Trophoblast cell (in vitro differentiated cells and primary cell): ENCODE measurements around the gene SNTG2.

Experiments
- DNase-seq, 2 donors: peaks; one replicate each; pipeline ENCODE4 v3.0.0-alpha.2; 2016
- H2AFZ ChIP-seq: 2 replicates; pipeline ENCODE4 v1.6.1; 2013; ENCODE audit warnings: low read length, moderate library complexity, mild to moderate bottlenecking; ENCODE audit not compliant: insufficient read depth, poor library complexity
- H2AK5ac ChIP-seq: 2 replicates; pipeline ENCODE4 v1.6.1; 2013; ENCODE audit warnings: mild to moderate bottlenecking, low read length
- H2BK120ac ChIP-seq: 2 replicates; pipeline ENCODE4 v1.6.1; 2013; ENCODE audit warnings: low read length, mild to moderate bottlenecking, moderate library complexity; ENCODE audit not compliant: insufficient read depth, poor library complexity
- H2BK12ac ChIP-seq: 2 replicates; pipeline ENCODE4 v1.6.1; 2013; ENCODE audit warnings: mild to moderate bottlenecking, low read length, moderate library complexity
- H2BK5ac ChIP-seq: 2 replicates; pipeline ENCODE4 v1.6.1; 2013; ENCODE audit warnings: low read length, low read depth, moderate library complexity, mild to moderate bottlenecking; ENCODE audit not compliant: poor library complexity
- H3K14ac ChIP-seq: 2 replicates; pipeline ENCODE4 v1.6.1; 2013; ENCODE audit warnings: mild to moderate bottlenecking, low read length
- H3K18ac ChIP-seq: 2 replicates; pipeline ENCODE4 v1.6.1; 2013; ENCODE audit warnings: mild to moderate bottlenecking, low read length
- H3K23ac ChIP-seq: 2 replicates; pipeline ENCODE4 v1.6.1; 2013; ENCODE audit warnings: low read length
- H3K27ac ChIP-seq: 2 replicates; pipeline ENCODE4 v1.5.1; 2013; ENCODE audit warnings: low read depth, mild to moderate bottlenecking, inconsistent platforms, low read length, moderate library complexity
- H3K27me3 ChIP-seq: 2 replicates; pipeline ENCODE4 v1.6.1; 2013; ENCODE audit warnings: inconsistent platforms, mild to moderate bottlenecking, low read length, moderate library complexity; ENCODE audit not compliant: insufficient read depth
- H3K36me3 ChIP-seq, 2 experiments: 1 replicate in 1 of 2; 2 replicates in 1 of 2; pipeline ENCODE4 v1.6.1; 2013; ENCODE audit warnings: low read length in 2 of 2, mild to moderate bottlenecking in 2 of 2, moderate library complexity in 1 of 2; ENCODE audit not compliant: insufficient read depth in 2 of 2, control insufficient read depth in 1 of 2
- H3K4ac ChIP-seq: 2 replicates; pipeline ENCODE4 v1.6.1; 2013; ENCODE audit warnings: low read depth, mild to moderate bottlenecking, low read length, moderate library complexity
- H3K4me1 ChIP-seq, 2 experiments: 1 replicate in 1 of 2; 2 replicates in 1 of 2; pipeline ENCODE4 v1.6.1; 2013; ENCODE audit warnings: low read length in 2 of 2, mild to moderate bottlenecking in 2 of 2, moderate library complexity in 1 of 2; ENCODE audit not compliant: insufficient read depth in 2 of 2, control insufficient read depth in 1 of 2
- H3K4me2 ChIP-seq: 2 replicates; pipeline ENCODE4 v1.6.1; 2013; ENCODE audit warnings: inconsistent platforms, mild to moderate bottlenecking, low read length, moderate library complexity
- H3K4me3 ChIP-seq: 2 replicates; pipeline ENCODE4 v1.5.1; 2013; ENCODE audit warnings: mild to moderate bottlenecking, low read depth, low read length, inconsistent platforms
- H3K79me1 ChIP-seq: one replicate; pipeline ENCODE4 v1.6.1; 2013; ENCODE audit warnings: low read length
- H3K79me2 ChIP-seq: 2 replicates; pipeline ENCODE4 v1.6.1; 2013; ENCODE audit warnings: low read length, mild to moderate bottlenecking; ENCODE audit not compliant: control insufficient read depth, insufficient read depth, poor library complexity
- H3K9ac ChIP-seq: 2 replicates; pipeline ENCODE4 v1.6.1; 2013; ENCODE audit warnings: mild to moderate bottlenecking, low read length
- H3K9me3 ChIP-seq: 2 replicates; pipeline ENCODE4 v1.6.1; 2013; ENCODE audit warnings: low read depth, mild to moderate bottlenecking, control low read depth, inconsistent platforms, low read length; ENCODE audit not compliant: insufficient read depth
- H4K12ac ChIP-seq: 2 replicates; pipeline ENCODE4 v1.6.1; 2013; ENCODE audit warnings: low read depth, mild to moderate bottlenecking, low read length, moderate library complexity
- H4K8ac ChIP-seq: 2 replicates; pipeline ENCODE4 v1.6.1; 2013; ENCODE audit warnings: low read depth, mild to moderate bottlenecking, low read length, moderate library complexity
- H4K91ac ChIP-seq: one replicate; pipeline ENCODE4 v1.6.1; 2013; ENCODE audit warnings: low read depth, mild to moderate bottlenecking, low read length, moderate library complexity
- WGBS: extraction: QIAGEN DNeasy Blood & Tissue Kit; methylation state at CpG from one replicate; pipeline ENCODE4 v1.1.7; 2013; ENCODE audit warnings: missing lambda C conversion rate; ENCODE audit not compliant: insufficient read length, insufficient coverage; ENCODE audit errors: extremely low coverage; 5-methylcytosine and 5-hydroxymethylcytosine counted together

Gene SNTG2

DNA sequence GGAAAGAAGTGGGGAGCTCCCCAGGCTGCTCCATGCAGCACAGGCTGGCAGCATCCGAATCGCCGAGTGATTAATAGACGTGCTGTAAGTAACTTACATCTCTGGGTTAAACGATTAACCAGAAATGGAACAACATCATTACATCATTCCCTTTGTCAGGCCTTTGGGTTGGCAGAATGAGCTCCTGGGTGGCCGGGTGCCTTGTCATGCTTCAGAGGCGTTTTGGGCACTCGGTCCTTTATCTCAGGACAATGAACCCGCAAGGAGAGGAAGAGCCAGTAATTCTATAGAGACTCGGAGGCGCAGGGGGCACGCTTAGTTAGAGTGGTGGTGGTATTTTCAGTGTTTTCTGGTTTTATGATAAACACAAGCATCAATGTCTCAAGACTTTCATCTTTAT, 315.7 kb downstream of the SNTG2 start:
- Histone ChIP-seq H3K4me2 (no peak overlapping the region), H3K9ac (no peak overlapping the region), H4K8ac (no peak overlapping the region), H3K18ac (no peak overlapping the region), H4K12ac (no peak overlapping the region), H3K79me2 (no peaks in the 10 kb centered on the region), H3K23ac (no peak overlapping the region), H3K4me1 (no peaks in the 10 kb centered on the region), H4K91ac (no peak overlapping the region), H3K36me3 (no peaks in the 10 kb centered on the region), H3K9me3 (peaks cover 5% of the 10 kb centered on the region), H2AK5ac (no peak overlapping the region), H2AFZ (no peak overlapping the region), H3K4ac (no peak overlapping the region), H2BK5ac (no peak overlapping the region), H3K79me1 (no peaks in the 10 kb centered on the region), H3K27me3 (no peaks in the 10 kb centered on the region), H3K14ac (no peak overlapping the region), H2BK12ac (no peak overlapping the region), H3K27ac (no peak overlapping the region), H2BK120ac (no peak overlapping the region), H3K4me3 (no peak overlapping the region)
- WGBS: no CpG with 5 or more reads among the region's 12 CpGs
- DNase-seq: no peak

DNA sequence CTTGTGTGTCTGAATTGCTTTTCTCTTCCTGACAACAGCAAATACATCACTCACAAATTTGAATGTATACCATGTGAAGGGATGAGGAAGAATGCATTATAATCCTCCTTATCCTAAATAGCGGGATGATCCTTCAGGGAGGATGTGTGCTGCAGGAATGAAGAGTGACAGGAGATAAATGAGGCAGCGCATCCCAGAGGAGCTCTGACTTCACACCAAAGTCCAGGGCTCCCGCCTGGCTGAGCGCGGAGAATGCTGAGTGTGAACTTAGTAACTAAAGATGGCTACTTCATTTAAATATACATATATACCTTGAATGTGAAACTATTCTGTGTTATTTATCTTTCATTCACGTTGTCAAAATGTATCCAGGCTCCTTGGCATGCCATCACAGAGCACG, 317.4 kb downstream of the SNTG2 start:
- Histone ChIP-seq H3K27ac (no peak overlapping the region), H3K4me3 (no peak overlapping the region), H2AK5ac (no peak overlapping the region), H3K9me3 (peaks cover 8% of the 10 kb centered on the region), H2BK12ac (no peak overlapping the region), H2BK5ac (no peak overlapping the region), H3K79me1 (no peaks in the 10 kb centered on the region), H3K9ac (no peak overlapping the region), H3K36me3 (no peaks in the 10 kb centered on the region), H2BK120ac (no peak overlapping the region), H3K14ac (no peak overlapping the region), H3K4me2 (no peak overlapping the region), H3K4me1 (no peaks in the 10 kb centered on the region), H3K27me3 (no peaks in the 10 kb centered on the region), H4K12ac (no peak overlapping the region), H3K4ac (no peak overlapping the region), H4K8ac (no peak overlapping the region), H2AFZ (no peak overlapping the region), H3K23ac (no peak overlapping the region), H3K18ac (no peak overlapping the region), H3K79me2 (no peaks in the 10 kb centered on the region), H4K91ac (no peak overlapping the region)
- WGBS: no CpG with 5 or more reads among the region's 7 CpGs
- DNase-seq: no peak

DNA sequence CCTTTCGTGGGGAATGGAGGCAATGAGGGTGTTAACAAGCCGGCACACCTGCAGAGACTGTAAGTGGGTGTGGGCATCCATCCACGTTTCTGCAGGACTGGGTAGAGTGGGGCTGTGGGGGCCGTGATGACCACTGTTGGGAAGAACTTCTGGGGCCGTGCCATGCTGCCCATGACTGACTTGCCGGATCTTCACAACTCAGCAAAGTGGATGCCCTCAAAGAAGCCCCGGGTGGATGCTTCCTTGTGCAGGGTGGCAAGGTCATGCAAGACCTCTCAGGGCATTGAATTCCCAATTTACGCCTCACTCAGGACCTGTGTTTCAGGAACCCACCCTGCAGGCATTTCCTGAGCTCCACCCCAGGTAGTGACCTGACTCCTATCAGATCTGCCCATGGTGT, 319.2 kb downstream of the SNTG2 start:
- WGBS: no CpG with 5 or more reads among the region's 8 CpGs
- no peak overlapping the region for H3K4ac ChIP-seq
- H3K14ac ChIP-seq: no peak overlapping the region
- no peak overlapping the region for H4K91ac ChIP-seq
- DNase-seq: no peak
- H2AK5ac ChIP-seq: no peak overlapping the region
- H3K79me2 ChIP-seq: no peaks in the 10 kb centered on the region
- no peak overlapping the region for H3K23ac ChIP-seq
- no peak overlapping the region for H3K18ac ChIP-seq
- no peak overlapping the region for H4K12ac ChIP-seq
- H2AFZ ChIP-seq: no peak overlapping the region
- H3K4me3 ChIP-seq: no peak overlapping the region
- no peak overlapping the region for H4K8ac ChIP-seq
- no peaks in the 10 kb centered on the region for H3K36me3 ChIP-seq
- no peaks in the 10 kb centered on the region for H3K4me1 ChIP-seq
- no peaks in the 10 kb centered on the region for H3K27me3 ChIP-seq
- H2BK12ac ChIP-seq: no peak overlapping the region
- H3K79me1 ChIP-seq: no peaks in the 10 kb centered on the region
- no peak overlapping the region for H3K27ac ChIP-seq
- no peak overlapping the region for H3K9ac ChIP-seq
- H2BK120ac ChIP-seq: no peak overlapping the region
- no peak overlapping the region for H2BK5ac ChIP-seq
- H3K9me3 ChIP-seq: peaks cover 8% of the 10 kb centered on the region
- H3K4me2 ChIP-seq: no peak overlapping the region

DNA sequence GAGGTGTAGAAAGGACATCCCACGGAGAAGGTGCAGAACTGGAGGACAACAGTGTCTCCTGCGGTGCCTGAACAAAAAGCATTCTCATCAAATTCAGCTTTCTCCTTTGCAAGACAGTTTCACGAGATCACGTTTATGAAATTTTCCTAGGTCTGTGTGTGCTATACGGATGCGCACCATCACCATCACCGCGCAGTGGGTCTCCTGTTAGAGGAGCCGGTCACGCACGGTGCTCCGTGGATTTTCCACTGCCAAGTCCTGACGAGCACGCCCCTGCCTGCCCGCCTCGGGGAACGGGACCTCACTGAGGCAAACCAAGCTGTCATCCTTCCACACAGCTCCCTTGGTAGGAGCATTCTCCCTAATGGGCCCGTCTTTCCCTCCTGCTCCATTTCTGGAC, 322.2 kb downstream of the SNTG2 start:
- no peak overlapping the region for H2AFZ ChIP-seq
- H3K36me3 ChIP-seq: no peaks in the 10 kb centered on the region
- H2AK5ac ChIP-seq: no peak overlapping the region
- no peak overlapping the region for H3K4me2 ChIP-seq
- no peak overlapping the region for H3K4me3 ChIP-seq
- no peak overlapping the region for H3K4ac ChIP-seq
- no peaks in the 10 kb centered on the region for H3K79me2 ChIP-seq
- no peak for DNase-seq
- no peak overlapping the region for H4K12ac ChIP-seq
- no CpG with 5 or more reads among the region's 18 CpGs for WGBS
- no peak overlapping the region for H4K91ac ChIP-seq
- no peak overlapping the region for H2BK5ac ChIP-seq
- no peak overlapping the region for H2BK12ac ChIP-seq
- H3K18ac ChIP-seq: no peak overlapping the region
- H3K23ac ChIP-seq: no peak overlapping the region
- H2BK120ac ChIP-seq: no peak overlapping the region
- no peaks in the 10 kb centered on the region for H3K4me1 ChIP-seq
- H3K79me1 ChIP-seq: no peaks in the 10 kb centered on the region
- H3K27me3 ChIP-seq: no peaks in the 10 kb centered on the region
- no peak overlapping the region for H3K27ac ChIP-seq
- H3K9me3 ChIP-seq: peaks cover 8% of the 10 kb centered on the region
- H3K14ac ChIP-seq: no peak overlapping the region
- no peak overlapping the region for H3K9ac ChIP-seq
- H4K8ac ChIP-seq: no peak overlapping the region
